ENCODE data around the gene PDCL2.

Gene PDCL2

GRCh38 chr4:55530691-55531090, 61.4 kb downstream of the PDCL2 start:
- TF ChIP-seq GATA2 (IDR thresholded peaks at IDR 0.05; ENCODE audit: low read depth, low read length): no peak
- no peak for TF ChIP-seq GATA3 (IDR thresholded peaks at IDR 0.05; ENCODE audit: low read depth, low read length)

GRCh38 chr4:55530167-55530566, 61.9 kb downstream of the PDCL2 start:
- TF ChIP-seq GATA3 (IDR thresholded peaks at IDR 0.05; ENCODE audit: low read depth, low read length): no peak
- no peak for TF ChIP-seq GATA2 (IDR thresholded peaks at IDR 0.05; ENCODE audit: low read depth, low read length)

- TF ChIP-seq GATA2 (IDR thresholded peaks at IDR 0.05; ENCODE audit: low read depth, low read length) (no peak), GATA3 (IDR thresholded peaks at IDR 0.05; ENCODE audit: low read depth, low read length) (no peak)
Measured at GRCh38 chr4:55528491-55528890, 63.6 kb downstream of the PDCL2 start.

GRCh38 chr4:55524844-55525571, 67.0 kb downstream of the PDCL2 start:
- TF ChIP-seq GATA2 (IDR thresholded peaks at IDR 0.05; ENCODE audit: low read depth, low read length) (no peak), GATA3 (IDR thresholded peaks at IDR 0.05; ENCODE audit: low read depth, low read length) (no peak)

- TF ChIP-seq GATA3 (IDR thresholded peaks at IDR 0.05; ENCODE audit: low read depth, low read length) (no peak), GATA2 (IDR thresholded peaks at IDR 0.05; ENCODE audit: low read depth, low read length) (no peak)
Measured at GRCh38 chr4:55518442-55518841, 73.6 kb downstream of the PDCL2 start.

GRCh38 chr4:55517526-55518229, 74.4 kb downstream of the PDCL2 start:
- TF ChIP-seq GATA3 (IDR thresholded peaks at IDR 0.05; ENCODE audit: low read depth, low read length): no peak
- no peak for TF ChIP-seq GATA2 (IDR thresholded peaks at IDR 0.05; ENCODE audit: low read depth, low read length)

- no peak for TF ChIP-seq GATA2 (IDR thresholded peaks at IDR 0.05; ENCODE audit: low read depth, low read length)
- TF ChIP-seq GATA3 (IDR thresholded peaks at IDR 0.05; ENCODE audit: low read depth, low read length): no peak
Measured at GRCh38 chr4:55512922-55513571, 79.0 kb downstream of the PDCL2 start.

GRCh38 chr4:55512077-55512476, 80.0 kb downstream of the PDCL2 start:
- TF ChIP-seq GATA3 (IDR thresholded peaks at IDR 0.05; ENCODE audit: low read depth, low read length) (no peak), GATA2 (IDR thresholded peaks at IDR 0.05; ENCODE audit: low read depth, low read length) (no peak)

- no peak for TF ChIP-seq GATA3 (IDR thresholded peaks at IDR 0.05; ENCODE audit: low read depth, low read length)
- no peak for TF ChIP-seq GATA2 (IDR thresholded peaks at IDR 0.05; ENCODE audit: low read depth, low read length)
Measured at GRCh38 chr4:55510685-55511084, 81.4 kb downstream of the PDCL2 start.

- TF ChIP-seq GATA2 (IDR thresholded peaks at IDR 0.05; ENCODE audit: low read depth, low read length) (no peak), GATA3 (IDR thresholded peaks at IDR 0.05; ENCODE audit: low read depth, low read length) (no peak)
Measured at GRCh38 chr4:55509266-55509665, 82.8 kb downstream of the PDCL2 start.

GRCh38 chr4:55507612-55508011, 84.4 kb downstream of the PDCL2 start:
- no peak for TF ChIP-seq GATA3 (IDR thresholded peaks at IDR 0.05; ENCODE audit: low read depth, low read length)
- no peak for TF ChIP-seq GATA2 (IDR thresholded peaks at IDR 0.05; ENCODE audit: low read depth, low read length)
